ENCODE results near the gene UXS1.

UXS1 gene

DNA sequence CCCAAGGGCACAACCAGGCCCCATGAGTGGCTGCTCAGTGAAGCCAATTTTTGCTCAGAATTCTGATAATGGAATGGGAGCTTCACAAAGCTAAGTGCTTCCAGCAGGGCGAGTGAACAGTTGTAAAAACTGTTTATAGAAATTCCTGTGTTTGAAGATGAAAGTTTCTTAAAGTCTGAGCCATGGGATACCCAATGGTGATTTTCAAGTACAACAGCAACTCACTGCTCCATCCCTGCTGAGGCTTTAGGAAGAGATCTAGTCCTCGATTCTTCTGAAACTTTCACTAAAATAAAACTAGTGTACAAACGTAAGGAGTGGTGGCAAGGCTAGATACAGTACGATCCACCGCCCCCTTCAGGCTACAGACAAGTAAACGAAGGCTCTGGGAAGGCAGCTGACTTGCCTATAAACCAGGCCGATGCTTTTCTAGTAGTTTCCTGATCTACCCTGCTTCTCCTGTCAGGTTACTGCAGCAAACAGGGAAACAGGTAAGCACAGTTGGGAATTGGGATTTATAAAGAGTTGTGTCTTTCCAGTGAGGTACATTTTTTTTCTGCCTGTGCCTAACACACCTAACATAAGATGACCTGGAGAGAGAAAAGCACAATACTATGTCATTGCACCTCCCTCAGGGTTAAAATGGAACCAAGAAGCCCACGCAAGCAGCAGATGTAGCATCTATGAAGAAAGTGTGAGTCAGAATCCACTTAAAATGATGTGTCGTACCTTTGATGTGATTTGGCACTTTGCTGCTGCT lies 108.7 kb downstream of the UXS1 start:
- DNase-seq (peak; percentile 54), ATAC-seq (peak; percentile 96)

DNA sequence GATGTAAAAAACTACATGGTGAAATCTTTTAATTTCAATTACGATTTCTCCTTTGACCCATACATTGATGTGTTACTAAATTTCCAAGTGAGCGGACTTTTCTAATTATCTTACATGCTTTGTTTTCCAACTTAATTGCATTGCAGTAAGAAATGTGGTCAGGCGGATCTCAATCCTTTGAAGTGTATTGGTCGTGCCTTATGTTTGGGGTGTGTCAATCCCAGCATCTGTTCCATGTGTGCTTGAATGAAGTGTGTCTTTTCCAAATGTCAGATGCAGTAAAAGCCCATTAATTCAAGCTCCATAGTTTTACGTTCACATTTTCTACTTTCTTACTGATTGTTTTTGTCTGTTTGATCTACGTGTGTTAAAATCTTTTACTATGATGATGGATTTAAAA lies 113.1 kb downstream of the UXS1 start:
- no peak for ATAC-seq

DNA sequence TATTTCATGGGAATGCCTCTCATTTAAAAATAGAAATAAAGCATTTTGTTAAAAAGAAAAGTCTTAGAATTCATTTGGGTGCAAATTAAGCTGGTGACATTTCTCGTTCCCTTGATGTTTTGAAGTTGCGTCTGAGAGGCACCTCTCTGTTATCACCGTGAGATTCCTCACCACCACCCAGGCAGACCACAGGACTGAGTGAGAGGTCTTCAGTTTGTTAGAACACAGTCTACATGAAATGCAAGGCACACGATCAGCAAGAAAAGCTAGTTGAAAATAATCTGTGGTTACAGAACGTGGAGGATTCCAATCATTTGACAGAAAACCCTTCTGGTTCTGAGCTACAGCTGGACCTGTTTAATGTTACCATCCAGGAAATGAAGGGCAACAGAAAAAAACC lies 116.0 kb downstream of the UXS1 start:
- DNase-seq (no peak), ATAC-seq (no peak)

More for the DNA sequence above, 113.1 kb downstream of the UXS1 start:
- no peak for DNase-seq

DNA sequence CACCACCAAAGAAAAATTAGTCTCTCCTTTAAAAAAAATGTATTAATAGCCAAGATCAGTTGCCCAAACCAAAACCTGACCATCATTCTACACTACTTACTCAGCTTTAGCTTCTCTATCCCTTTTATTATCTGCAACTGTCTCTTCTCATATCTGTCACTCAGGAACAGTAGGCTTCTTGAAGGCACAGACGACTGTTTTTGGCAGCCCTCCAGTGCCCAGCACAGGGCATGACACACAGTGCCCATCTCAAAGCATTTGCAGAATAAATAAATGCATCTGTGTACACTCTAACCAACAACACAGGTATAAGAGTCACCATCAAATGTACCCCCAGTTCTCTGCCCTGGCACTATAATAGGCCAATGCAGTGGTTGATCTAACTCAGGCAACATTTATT lies 117.2 kb downstream of the UXS1 start:
- ATAC-seq = no peak
- no peak for DNase-seq

DNA sequence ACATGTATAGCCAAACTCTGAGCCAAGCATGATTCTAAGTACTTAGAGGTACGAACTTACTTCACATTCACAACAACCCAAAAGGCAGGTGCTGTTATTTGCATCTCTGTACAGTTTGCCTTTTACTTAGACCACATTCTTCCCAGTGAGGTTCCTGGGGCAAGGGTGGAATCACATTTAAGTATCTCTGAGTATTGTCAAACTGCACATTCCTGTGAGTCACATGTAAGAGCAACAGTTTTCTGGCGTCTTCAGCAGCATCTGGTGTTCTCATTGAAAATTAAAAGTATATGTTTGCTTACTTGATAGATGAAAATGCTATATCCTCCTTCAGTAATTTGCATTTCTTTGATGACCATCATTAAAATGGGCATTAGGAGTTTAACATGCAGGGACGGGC lies 119.1 kb downstream of the UXS1 start:
- ATAC-seq = no peak
- DNase-seq = no peak

DNA sequence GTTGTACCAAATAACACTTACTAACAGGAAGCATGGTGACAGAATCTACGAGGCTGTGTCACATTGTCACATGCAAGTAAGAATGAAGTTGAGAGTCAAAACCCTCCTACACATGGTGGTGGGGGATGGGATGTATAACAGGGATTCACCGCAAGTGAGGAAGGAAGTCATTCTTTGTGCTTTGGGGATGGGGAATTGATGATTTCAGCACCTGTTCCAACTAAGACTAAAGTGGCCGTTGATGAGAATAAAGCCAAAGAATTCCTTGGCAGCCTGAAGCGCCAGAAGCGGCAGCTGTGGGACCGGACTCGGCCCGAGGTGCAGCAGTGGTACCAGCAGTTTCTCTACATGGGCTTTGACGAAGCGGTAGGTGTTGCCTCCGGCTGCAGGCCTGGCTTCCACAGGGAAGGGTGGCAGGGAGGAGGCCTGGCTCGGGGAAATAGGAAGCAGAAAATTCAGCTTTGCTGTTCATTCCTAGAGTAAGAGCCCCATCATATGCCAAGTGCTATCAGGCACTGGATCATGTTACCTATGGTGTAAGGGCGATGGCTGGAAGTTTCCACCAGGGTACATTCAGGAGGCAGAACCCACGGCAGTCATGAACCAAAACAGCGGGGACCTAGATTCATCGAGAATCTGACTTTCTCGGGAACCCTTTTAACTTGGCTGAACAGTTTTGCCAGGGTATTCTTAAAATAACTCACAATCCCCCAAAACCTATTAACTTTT lies 120.3 kb downstream of the UXS1 start:
- ATAC-seq (no peak), DNase-seq (no peak)

DNA sequence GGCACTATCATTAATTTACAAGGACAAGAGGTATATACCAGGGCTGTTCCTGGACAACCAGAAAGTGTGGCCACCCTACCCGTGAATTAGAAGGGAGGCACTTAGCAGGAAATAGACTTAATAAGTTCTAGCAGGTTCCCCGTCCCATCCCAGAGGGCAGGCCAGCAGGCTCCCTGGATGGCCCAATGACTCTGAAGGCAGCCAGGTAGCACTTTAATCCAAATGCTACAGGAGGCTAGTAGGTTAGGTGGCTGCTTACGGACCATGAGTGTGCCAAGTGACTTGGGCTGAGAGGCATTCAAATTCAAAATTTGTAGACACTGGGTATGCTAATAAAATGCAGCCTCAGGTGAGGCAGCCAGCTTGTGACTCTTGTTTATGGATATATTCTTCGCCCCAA lies 123.9 kb downstream of the UXS1 start:
- ATAC-seq = no peak
- DNase-seq = no peak

DNA sequence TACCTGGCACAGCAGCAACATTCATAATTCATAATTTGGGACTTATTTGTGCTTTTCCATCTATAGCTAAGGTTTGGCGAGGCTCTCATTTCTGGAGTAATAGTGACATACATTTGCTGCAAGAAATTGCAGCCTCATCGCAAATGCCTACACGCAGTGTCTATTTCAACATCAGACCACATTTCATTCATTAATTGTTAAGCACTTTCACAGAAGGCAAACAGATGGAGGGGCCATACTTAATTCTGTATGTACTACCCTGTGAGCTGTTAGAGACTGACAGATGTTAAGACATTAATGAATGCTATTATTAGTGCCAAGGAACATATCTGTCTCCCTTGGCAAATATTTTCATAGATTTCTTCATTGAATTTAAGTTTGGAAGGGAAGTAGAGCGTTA lies 125.7 kb downstream of the UXS1 start:
- no peak for DNase-seq
- no peak for ATAC-seq

DNA sequence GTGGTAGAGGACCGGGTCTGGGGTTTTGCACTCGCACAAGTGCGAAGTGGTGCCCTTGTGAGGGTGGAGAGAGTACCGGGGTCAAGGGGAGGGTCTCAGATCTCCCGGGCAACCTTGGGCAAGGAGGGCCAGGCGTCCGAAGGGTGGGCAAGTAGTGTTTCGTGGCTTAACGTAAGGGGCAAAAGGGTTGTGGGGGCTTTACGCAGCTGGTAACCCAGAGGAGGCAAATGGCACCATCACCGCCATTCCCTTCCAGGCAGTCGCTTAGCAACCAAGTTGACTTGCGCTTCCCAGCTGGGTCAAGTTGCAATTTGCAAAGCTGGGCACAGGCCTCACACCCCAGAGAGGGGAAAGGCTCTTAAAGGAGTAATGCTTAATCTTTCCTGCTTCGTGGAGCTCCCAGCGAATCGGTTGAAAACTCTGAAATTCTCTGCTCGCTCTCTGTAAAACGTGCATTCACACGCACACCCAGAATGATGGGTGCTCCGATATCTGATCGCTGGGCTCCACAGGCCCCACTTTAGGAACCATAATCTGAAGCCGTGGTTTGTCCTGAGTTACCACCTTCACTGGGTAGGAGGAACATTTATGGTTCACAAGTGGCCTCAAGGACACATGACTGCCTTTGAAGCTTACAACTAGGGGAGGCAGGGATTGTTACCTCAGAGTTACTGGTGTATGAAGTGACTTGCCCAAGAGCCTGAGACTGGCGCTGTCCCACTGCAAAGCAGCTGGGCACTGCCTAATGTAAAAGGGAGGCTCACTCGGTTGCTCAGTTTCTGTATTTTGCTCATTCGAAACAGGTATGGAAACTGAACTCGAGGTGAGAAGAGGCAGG lies 127.9 kb downstream of the UXS1 start:
- DNase-seq = no peak
- ATAC-seq = peak; percentile 4

DNA sequence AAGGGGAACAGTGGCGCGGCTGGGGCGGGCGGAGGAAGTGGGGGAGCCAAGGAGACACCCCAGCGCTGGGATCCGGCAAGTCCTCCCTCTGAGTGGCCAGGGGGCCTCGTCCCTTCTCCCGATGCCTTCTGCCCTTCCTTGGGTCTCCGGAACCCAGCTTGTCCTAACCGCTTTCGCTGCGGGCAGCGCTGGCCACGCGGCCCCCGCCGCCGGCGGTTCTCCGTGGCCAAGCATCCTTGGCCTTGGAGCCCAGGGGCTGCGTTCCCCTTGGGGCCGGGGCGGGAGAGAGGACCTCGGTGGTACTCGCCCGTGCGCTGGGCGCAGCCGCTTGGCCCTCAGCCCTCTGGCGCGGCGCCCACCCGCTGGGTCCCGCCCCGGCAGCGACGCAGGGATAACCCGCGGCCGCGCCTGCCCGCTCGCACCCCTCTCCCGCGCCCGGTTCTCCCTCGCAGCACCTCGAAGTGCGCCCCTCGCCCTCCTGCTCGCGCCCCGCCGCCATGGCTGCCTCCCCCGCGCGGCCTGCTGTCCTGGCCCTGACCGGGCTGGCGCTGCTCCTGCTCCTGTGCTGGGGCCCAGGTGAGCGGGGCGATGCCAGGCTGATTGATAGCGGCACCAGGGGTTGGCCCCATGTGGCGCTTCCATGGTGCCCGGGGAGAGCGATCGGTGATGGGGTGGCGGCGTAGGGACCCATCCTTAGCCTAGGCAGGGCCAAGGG lies 128.7 kb downstream of the UXS1 start:
- DNase-seq (peak; percentile 34), ATAC-seq (peak; percentile 63)

DNA sequence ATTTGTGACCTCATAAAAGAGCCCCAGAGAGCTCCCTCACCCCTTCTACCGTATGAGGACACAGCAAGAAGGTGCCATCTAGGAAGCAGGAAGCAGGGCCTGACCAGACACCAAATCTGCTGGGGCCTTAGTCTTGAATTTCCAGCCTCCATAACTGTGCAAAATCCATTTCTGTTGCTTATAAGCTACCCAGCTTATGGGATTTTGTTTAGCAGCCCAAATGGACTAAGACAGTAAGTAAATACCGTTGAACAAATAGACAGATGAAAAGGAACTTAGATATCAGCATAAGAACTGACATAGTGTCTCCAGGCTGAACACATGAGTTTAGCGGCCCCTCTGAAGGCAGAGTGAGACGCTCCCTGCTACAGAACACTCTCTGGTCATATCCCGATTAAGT lies 130.9 kb downstream of the UXS1 start:
- DNase-seq (no peak), ATAC-seq (no peak)

DNA sequence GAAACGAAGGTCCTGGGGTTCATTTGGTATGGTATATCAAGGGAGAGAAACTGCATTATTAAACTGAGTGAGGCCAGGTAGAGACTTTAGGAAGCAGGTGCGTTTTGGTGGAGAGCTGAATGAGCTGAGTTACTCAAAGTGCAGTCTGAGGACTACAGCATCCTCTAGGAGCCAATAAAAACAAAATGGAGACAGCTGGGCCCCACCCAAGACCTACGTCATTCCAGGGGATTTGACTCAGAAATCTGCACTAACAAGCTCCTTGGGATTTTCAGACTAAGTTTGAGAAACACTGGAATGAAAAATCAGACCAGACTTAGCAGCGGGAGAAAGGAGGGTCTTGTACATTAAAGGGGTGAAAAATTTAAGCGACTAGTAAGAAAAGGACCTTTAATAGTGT lies 131.5 kb downstream of the UXS1 start:
- DNase-seq (no peak), ATAC-seq (no peak)

DNA sequence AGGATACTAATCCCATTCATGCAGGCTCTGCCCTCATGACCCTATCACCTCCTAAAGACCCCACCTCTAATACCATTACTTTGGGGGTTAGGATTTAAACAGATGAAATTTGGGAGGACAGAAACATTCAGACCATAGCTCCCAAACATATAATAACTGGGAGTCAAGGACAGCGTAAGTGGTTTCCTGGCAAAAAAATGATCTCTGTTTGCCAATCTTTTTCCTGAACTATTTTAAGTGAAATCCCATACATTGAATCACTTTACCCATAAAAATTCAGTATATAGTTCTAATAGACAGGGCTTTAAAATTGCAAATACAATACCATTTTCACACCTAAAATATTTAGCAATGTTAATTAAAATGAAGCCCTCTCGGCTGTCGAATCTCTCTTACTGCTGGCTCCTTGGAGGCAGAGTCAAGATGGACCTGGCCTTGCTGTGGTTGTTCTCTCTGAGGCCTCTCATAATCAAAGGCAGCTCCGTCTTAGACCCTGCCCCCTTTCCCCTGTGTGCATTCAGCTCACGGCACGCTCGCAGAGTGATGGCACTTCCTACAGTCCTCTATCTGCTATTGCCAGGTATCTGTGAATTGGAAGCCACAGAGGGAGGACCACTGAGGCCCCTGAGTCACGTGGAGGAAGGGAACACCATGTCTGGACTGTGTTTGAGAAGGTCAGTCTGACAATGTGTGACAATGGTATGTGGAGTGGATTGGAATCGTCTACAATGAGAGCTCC lies 132.3 kb downstream of the UXS1 start:
- DNase-seq (no peak), ATAC-seq (no peak)

DNA sequence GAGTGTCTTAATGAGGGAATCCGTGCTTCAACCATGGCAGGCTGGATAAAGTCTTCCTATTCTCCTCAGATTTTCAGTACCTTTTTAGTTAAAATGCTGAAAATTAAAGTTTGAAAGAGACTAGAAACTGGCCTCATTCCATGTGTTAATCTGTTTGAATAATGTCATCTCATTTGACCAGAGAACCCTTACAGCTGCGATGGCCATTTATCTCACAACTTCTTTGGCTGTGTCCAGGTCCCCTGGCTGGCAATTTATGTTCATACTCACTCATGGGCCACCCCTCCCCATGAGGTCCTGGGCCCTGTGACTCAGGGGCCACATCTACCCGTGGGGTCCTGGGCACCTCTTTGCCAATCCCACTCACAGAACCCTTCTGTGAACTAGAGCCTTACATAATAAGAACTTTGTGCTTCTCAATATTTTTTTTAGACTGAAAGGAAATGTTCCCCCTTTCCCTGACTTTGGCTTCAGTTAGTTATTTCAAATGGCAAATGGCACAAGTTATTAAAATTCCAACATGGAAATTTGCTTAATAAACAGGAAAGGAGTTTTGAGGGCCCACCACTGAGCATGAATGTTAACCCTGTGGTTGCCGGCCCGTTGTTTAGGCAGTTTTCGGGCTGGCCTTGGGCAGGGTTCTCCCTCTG lies 134.6 kb downstream of the UXS1 start:
- DNase-seq (no peak), ATAC-seq (no peak)

DNA sequence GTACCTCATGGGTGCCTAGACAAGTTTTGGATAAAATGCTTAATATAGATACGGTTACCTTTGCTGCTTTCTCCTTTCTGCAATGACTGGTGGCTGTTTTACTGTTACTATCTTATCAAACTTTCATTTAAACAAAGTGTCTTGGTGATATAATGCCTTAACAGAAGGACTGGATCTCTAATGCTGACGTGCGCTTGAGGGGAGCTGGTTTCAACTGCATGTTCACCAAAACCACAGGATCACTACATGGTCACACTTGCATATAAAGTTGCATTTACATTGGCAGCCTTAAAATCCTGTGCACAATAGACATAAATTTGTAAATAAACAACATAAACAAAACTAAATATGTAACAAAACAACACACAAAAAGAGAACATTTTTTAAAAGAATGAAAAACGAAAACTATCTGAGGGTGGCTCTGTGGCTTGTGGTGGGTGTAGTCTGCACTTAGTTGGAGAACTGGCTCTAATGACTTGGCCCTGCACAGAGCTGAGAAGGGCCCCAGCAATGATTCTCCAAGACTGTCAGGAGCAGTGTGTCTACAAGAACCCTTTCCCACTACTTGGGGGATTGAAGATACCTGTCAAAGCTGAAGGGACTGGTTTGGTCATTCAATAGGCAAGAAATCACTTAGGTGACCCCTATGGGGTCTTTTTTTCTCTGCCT lies 135.5 kb downstream of the UXS1 start:
- ATAC-seq = peak; percentile 75

DNA sequence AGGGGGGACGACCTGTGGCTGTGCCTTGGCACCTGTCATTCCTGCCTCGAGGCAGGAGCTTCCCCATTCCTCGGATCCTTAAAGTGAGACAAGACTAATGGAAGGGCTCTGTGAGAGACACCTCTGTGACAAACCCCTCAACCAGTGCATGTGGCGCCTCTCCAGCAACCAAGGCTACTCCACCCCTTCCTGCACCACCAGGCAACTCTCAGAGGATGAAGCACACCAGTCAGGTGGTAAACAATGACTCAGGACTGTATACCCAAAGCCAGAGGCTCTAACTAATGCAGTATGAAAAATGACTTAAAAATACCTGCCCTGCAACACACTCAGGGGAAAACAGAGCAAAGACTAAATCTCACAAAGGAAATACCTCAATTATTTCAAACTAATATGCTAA lies 136.9 kb downstream of the UXS1 start:
- DNase-seq (peak; percentile 29), ATAC-seq (peak; percentile 66)

More for the DNA sequence above, 135.5 kb downstream of the UXS1 start:
- no peak for DNase-seq

DNA sequence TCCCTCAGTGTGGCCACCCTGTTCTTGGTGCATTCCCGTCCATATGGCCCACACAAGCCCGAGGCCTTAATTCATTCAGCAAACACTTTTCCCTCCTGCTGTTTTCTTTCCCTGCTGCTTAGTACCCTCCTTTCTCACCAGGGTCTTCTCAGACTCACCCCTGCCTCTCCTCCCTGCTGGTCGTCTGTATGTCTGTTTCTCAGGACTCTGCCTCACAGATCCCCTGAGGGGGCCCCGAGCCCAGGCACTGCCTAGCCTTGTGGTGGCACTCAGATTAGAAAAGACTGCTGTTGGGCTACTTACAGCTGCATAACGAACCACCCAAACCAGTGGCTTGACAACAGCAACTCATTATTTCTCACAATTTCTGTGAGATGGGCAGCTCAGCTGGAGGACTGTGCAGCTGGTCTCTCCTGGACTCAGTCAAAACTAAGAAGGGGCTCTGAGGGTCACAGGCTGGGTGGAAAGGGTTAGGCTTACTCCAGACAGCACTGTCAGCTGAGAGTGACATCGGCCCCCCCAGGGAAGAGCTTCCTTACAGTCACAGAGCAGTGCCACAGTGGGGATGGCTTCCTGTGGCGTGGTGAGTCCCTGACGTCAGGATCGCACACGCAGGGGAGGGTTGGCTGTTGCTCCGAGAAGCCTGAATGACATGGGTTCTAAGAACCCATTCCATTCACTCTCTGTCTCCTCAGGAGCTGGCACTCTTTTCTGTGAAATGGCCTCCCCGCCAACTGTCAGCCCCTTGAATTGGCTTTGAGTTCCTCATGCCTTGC lies 139.0 kb downstream of the UXS1 start:
- DNase-seq (peak; percentile 22), ATAC-seq (no peak)

DNA sequence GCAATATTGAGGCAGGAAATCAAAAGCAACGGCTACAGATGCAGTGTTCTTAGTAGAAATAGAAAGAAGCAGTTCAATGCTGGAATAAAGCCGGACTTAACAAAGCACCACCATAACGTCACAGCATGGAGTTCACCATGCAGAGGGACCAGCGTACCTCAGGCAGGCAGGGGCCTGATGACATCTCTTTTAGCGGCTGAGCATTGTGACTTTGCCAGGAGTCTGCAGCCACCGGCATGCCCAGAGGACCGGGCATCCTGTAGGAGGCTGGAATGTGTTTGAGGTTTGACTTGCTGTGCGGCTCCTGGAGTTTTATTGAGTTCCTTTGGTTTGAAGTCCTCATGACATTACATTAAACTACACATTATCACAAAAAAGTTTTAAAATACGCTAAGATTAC lies 139.8 kb downstream of the UXS1 start:
- no peak for DNase-seq
- no peak for ATAC-seq

DNA sequence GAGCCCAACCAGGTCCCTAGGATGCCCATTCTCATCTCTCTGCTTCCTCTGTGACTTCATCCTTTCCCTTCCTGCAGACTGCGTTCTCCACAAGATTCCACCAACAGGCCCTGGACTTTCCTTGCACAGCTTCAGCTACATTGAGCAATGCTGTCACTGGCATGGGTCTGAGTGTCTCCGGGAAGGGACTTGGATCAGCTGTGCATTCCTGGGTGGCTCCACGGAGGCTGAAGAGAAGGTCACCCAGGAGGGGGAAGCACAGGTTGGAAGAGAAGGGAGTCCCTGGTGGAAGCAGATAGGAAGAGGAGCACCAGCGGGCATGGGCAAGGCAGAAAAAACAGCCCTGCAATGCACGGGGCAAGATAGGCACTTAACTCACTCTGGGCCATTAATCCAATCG lies 140.5 kb downstream of the UXS1 start:
- no peak for ATAC-seq
- DNase-seq = no peak

DNA sequence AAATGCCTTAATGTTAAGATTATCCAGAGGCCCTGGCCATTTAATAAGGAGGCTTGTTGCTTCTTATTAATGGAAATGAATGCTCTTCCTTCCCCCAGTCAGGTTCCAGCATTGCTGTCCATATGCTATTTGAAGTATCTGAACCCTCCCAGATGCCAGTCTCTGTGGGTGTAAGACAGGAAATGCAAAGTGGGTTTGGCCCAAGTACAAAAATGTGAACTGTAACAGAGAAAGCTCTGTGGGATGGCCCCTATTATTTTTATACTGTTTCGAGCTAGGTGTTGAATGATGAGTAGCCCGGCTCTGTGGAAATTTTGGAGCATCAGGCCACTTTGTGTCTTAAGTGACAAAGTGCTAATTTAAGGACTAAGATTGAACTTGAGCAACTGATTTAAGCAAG lies 141.0 kb downstream of the UXS1 start:
- ATAC-seq = peak; percentile 40
- no peak for DNase-seq

All from stimulated activated naive CD8-positive, alpha-beta T cell treated with anti-CD3 and anti-CD28 coated beads, Interleukin-15, Interleukin-2, amounts not matched to agents 100 U/mL and 50 U/mL, for 24 hours (primary cell).